Measurements from ENCODE around the gene MAP3K3.

MAP3K3 gene

GRCh38 chr17:63692195-63692816 lies 70.1 kb downstream of the MAP3K3 start:
- in situ Hi-C loops (cut with HindIII; ENCODE audit: low pct_unique_long_range_greater_than_20kb, low sequenced_read_pairs) = no loop called here
- peak in 1 of 2 experiments; percentile 49 for DNase-seq (ENCODE audit: low read depth in 1 of 2, low spot score in 1 of 2)
- no peak for TF ChIP-seq JUND (IDR thresholded peaks at IDR 0.05; ENCODE audit: low read depth)

- TF ChIP-seq JUND (IDR thresholded peaks at IDR 0.05; ENCODE audit: low read depth) = no peak
- DNase-seq (ENCODE audit: low read depth in 1 of 2, low spot score in 1 of 2) = no peak
- in situ Hi-C loops (cut with HindIII; ENCODE audit: low pct_unique_long_range_greater_than_20kb, low sequenced_read_pairs) = no loop called here
These were observed 71.3 kb downstream of the MAP3K3 start for GRCh38 chr17:63693411-63694113.

- TF ChIP-seq JUND (IDR thresholded peaks at IDR 0.05; ENCODE audit: low read depth) = no peak
- in situ Hi-C loops (cut with HindIII; ENCODE audit: low pct_unique_long_range_greater_than_20kb, low sequenced_read_pairs) = no loop called here
- DNase-seq (ENCODE audit: low read depth in 1 of 2, low spot score in 1 of 2) = no peak
These were observed 72.2 kb downstream of the MAP3K3 start for GRCh38 chr17:63694229-63694949.

GRCh38 chr17:63694950-63695773 lies 72.9 kb downstream of the MAP3K3 start:
- in situ Hi-C loops (cut with HindIII; ENCODE audit: low pct_unique_long_range_greater_than_20kb, low sequenced_read_pairs) = no loop called here
- DNase-seq (ENCODE audit: low read depth in 1 of 2, low spot score in 1 of 2) = no peak
- TF ChIP-seq JUND (IDR thresholded peaks at IDR 0.05; ENCODE audit: low read depth) = no peak

GRCh38 chr17:63695889-63696288 lies 73.7 kb downstream of the MAP3K3 start:
- TF ChIP-seq JUND (IDR thresholded peaks at IDR 0.05; ENCODE audit: low read depth) = no peak
- in situ Hi-C loops (cut with HindIII; ENCODE audit: low pct_unique_long_range_greater_than_20kb, low sequenced_read_pairs) = no loop called here
- no peak for DNase-seq (ENCODE audit: low read depth in 1 of 2, low spot score in 1 of 2)

GRCh38 chr17:63696381-63696961 lies 74.3 kb downstream of the MAP3K3 start:
- peak in 1 of 2 experiments; percentile 50 for DNase-seq (ENCODE audit: low read depth in 1 of 2, low spot score in 1 of 2)
- in situ Hi-C loops (cut with HindIII; ENCODE audit: low pct_unique_long_range_greater_than_20kb, low sequenced_read_pairs) = no loop called here
- no peak for TF ChIP-seq JUND (IDR thresholded peaks at IDR 0.05; ENCODE audit: low read depth)

GRCh38 chr17:63697341-63698286 lies 75.4 kb downstream of the MAP3K3 start:
- in situ Hi-C loops (cut with HindIII; ENCODE audit: low pct_unique_long_range_greater_than_20kb, low sequenced_read_pairs) = no loop called here
- no peak for TF ChIP-seq JUND (IDR thresholded peaks at IDR 0.05; ENCODE audit: low read depth)
- DNase-seq (ENCODE audit: low read depth in 1 of 2, low spot score in 1 of 2) = peak; percentile 76 to 90

- no peak for TF ChIP-seq JUND (IDR thresholded peaks at IDR 0.05; ENCODE audit: low read depth)
- in situ Hi-C loops (cut with HindIII; ENCODE audit: low pct_unique_long_range_greater_than_20kb, low sequenced_read_pairs) = no loop called here
- DNase-seq (ENCODE audit: low read depth in 1 of 2, low spot score in 1 of 2) = no peak
These were observed 76.2 kb downstream of the MAP3K3 start for GRCh38 chr17:63698381-63698885.

GRCh38 chr17:63698886-63699637 lies 76.8 kb downstream of the MAP3K3 start:
- TF ChIP-seq JUND (IDR thresholded peaks at IDR 0.05; ENCODE audit: low read depth) = no peak
- in situ Hi-C loops (cut with HindIII; ENCODE audit: low pct_unique_long_range_greater_than_20kb, low sequenced_read_pairs) = no loop called here
- no peak for DNase-seq (ENCODE audit: low read depth in 1 of 2, low spot score in 1 of 2)

Data from T47D (cell line).